Astrocyte (in vitro differentiated cells and primary cell): ENCODE data around the gene SH3BGRL2. TPM values are rescaled to one million over a fixed set of nuclear protein-coding genes. Genes with fewer than 3 reads are reported as not detected.

Source experiments
- DNase-seq: peaks from one replicate; pipeline ENCODE4 v3.0.0-alpha.2; 2010; ENCODE audit warnings: low read depth
- FAIRE-seq: peaks from 2 replicates; lab custom pipeline; 2011; peaks lifted over from hg19 to GRCh38; lab: Jason Lieb, UNC
- H2AFZ ChIP-seq: 2 replicates; pipeline ENCODE4 v1.6.0; 2012; ENCODE audit warnings: low read depth, low read length, inconsistent platforms
- H3K27ac ChIP-seq: 2 replicates; pipeline ENCODE4 v1.5.1; 2011; ENCODE audit warnings: low read depth, low read length, inconsistent platforms
- H3K27me3 ChIP-seq: 2 replicates; pipeline ENCODE4 v1.6.0; 2011; ENCODE audit warnings: low read length, inconsistent platforms; ENCODE audit not compliant: insufficient read depth
- H3K36me3 ChIP-seq: 2 replicates; pipeline ENCODE4 v1.5.1; 2011; ENCODE audit warnings: low read length, inconsistent platforms; ENCODE audit not compliant: insufficient read depth
- H3K4me1 ChIP-seq: 2 replicates; pipeline ENCODE4 v1.5.1; 2011; ENCODE audit warnings: low read length, inconsistent platforms; ENCODE audit not compliant: insufficient read depth
- H3K4me2 ChIP-seq: 2 replicates; pipeline ENCODE4 v1.6.0; 2012; ENCODE audit warnings: low read length, inconsistent platforms
- H3K4me3 ChIP-seq: 2 replicates; pipeline ENCODE4 v1.5.1; 2011; ENCODE audit warnings: low read depth, mild to moderate bottlenecking, low read length, inconsistent platforms; ENCODE audit not compliant: insufficient read depth
- H3K79me2 ChIP-seq: 2 replicates; pipeline ENCODE4 v1.6.0; 2012; ENCODE audit warnings: mild to moderate bottlenecking, low read length, inconsistent platforms; ENCODE audit not compliant: insufficient read depth
- H3K9ac ChIP-seq: 2 replicates; pipeline ENCODE4 v1.6.0; 2012; ENCODE audit warnings: mild to moderate bottlenecking, low read length, inconsistent platforms
- H3K9me3 ChIP-seq: 2 replicates; pipeline ENCODE4 v1.5.1; 2012; ENCODE audit warnings: low read depth, mild to moderate bottlenecking, low read length, inconsistent platforms; ENCODE audit not compliant: insufficient read depth
- H4K20me1 ChIP-seq: 2 replicates; pipeline ENCODE4 v1.6.0; 2012; ENCODE audit warnings: low read length, inconsistent platforms; ENCODE audit not compliant: insufficient read depth
- H3K27ac Mint-ChIP-seq: one replicate; pipeline ENCODE4 v1.8.0; 2021; ENCODE audit warnings: mild to moderate bottlenecking, mixed read lengths; ENCODE audit not compliant: unreplicated experiment
- H3K27me3 Mint-ChIP-seq: one replicate; pipeline ENCODE4 v1.8.0; 2021; ENCODE audit warnings: low read depth, mixed read lengths; ENCODE audit not compliant: unreplicated experiment
- H3K36me3 Mint-ChIP-seq: one replicate; pipeline ENCODE4 v1.8.0; 2021; ENCODE audit warnings: low read depth, mixed read lengths; ENCODE audit not compliant: unreplicated experiment
- H3K4me1 Mint-ChIP-seq: one replicate; pipeline ENCODE4 v1.8.0; 2021; ENCODE audit warnings: low read depth, mixed read lengths; ENCODE audit not compliant: unreplicated experiment
- H3K4me3 Mint-ChIP-seq: one replicate; pipeline ENCODE4 v1.8.0; 2021; ENCODE audit warnings: mild to moderate bottlenecking, moderate library complexity, mixed read lengths; ENCODE audit not compliant: unreplicated experiment
- H3K9me3 Mint-ChIP-seq: one replicate; pipeline ENCODE4 v1.8.0; 2021; ENCODE audit warnings: mild to moderate bottlenecking, mixed read lengths; ENCODE audit not compliant: unreplicated experiment
- EZH2 ChIP-seq: IDR thresholded peaks from 2 replicates; pipeline ENCODE4 v1.6.1; 2012; ENCODE audit warnings: mild to moderate bottlenecking, low read length, inconsistent platforms; ENCODE audit not compliant: insufficient read depth
- total RNA-seq: library from RNA; stranded (reverse); gene quantifications from 2 replicates; pipeline ENCODE4 v1.2.1, GENCODE V29; 2021
- TF ChIP-seq, protein P1 (sequence below): IDR thresholded peaks from 2 replicates; pipeline ENCODE4 v1.5.1; 2011; ENCODE audit warnings: low read depth, mild to moderate bottlenecking, inconsistent platforms, low read length, moderate library complexity; ENCODE audit not compliant: insufficient read depth

Gene SH3BGRL2
- total RNA-seq, 1 donor from 2014 or later = 15.9 TPM

DNA sequence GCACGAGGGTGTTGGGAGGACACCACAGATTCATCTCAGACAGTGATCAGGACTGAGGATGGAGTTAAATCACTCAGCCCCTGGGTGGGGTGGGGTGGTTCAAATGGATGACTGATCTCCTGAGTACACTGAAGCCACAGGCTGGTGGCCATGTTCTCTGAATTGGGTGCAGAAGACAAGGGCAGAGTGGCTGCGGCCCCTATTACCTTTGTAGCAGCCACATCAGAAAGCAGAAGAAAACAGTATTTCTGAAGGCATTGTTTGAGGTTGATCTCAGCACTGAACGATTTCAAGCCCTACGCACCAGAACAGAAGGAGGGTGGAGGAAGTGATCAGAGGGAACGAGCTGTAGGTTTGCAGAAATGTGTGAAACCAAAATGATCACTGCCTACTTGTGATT, 71.6 kb downstream of the SH3BGRL2 start:
- Histone ChIP-seq H2AFZ (no peak overlapping the region), H3K27me3 (no peaks in the 10 kb centered on the region), H3K9me3 (no peaks in the 10 kb centered on the region), H3K36me3 (no peaks in the 10 kb centered on the region), H3K4me3 (no peak overlapping the region), H3K4me2 (no peak overlapping the region), H3K27ac (no peak overlapping the region), H3K9ac (no peak overlapping the region), H3K4me1 (no peaks in the 10 kb centered on the region), H4K20me1 (no peaks in the 10 kb centered on the region), H3K79me2 (no peaks in the 10 kb centered on the region)
- Mint-ChIP-seq H3K27ac (no peak overlapping the region), H3K27me3 (no peaks in the 10 kb centered on the region), H3K9me3 (no peaks in the 10 kb centered on the region), H3K4me3 (no peak overlapping the region), H3K4me1 (no peaks in the 10 kb centered on the region), H3K36me3 (no peaks in the 10 kb centered on the region)
- DNase-seq = no peak
- FAIRE-seq = no peak
- TF ChIP-seq, protein P1, sequence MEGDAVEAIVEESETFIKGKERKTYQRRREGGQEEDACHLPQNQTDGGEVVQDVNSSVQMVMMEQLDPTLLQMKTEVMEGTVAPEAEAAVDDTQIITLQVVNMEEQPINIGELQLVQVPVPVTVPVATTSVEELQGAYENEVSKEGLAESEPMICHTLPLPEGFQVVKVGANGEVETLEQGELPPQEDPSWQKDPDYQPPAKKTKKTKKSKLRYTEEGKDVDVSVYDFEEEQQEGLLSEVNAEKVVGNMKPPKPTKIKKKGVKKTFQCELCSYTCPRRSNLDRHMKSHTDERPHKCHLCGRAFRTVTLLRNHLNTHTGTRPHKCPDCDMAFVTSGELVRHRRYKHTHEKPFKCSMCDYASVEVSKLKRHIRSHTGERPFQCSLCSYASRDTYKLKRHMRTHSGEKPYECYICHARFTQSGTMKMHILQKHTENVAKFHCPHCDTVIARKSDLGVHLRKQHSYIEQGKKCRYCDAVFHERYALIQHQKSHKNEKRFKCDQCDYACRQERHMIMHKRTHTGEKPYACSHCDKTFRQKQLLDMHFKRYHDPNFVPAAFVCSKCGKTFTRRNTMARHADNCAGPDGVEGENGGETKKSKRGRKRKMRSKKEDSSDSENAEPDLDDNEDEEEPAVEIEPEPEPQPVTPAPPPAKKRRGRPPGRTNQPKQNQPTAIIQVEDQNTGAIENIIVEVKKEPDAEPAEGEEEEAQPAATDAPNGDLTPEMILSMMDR = no peak
- no peak for TF ChIP-seq EZH2

DNA sequence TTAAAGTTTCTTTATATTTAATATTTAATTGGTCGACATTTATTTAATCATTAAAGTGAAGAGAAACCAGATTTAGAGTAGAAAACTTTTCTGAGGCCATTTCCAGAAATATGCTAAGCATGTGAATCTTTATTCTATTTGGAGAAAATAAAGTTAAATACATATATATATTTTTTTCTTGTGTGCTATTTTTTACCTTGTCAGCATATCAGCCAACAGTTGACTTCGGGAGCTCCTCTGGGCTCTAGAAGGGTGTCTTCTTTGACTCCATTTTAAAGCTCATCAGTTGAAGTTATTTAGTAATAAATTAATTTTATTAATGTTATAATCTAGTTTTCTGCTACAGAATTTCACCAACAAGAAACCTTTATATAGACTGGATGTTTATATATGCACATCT, 73.1 kb downstream of the SH3BGRL2 start:
- H3K4me3 Mint-ChIP-seq = no peak overlapping the region
- no peak overlapping the region for H3K9ac ChIP-seq
- no peaks in the 10 kb centered on the region for H3K27me3 Mint-ChIP-seq
- no peak overlapping the region for H3K4me3 ChIP-seq
- no peaks in the 10 kb centered on the region for H3K9me3 ChIP-seq
- no peak overlapping the region for H3K27ac Mint-ChIP-seq
- no peak for TF ChIP-seq EZH2
- TF ChIP-seq, protein P1 = no peak
- no peaks in the 10 kb centered on the region for H3K79me2 ChIP-seq
- H2AFZ ChIP-seq = no peak overlapping the region
- no peak overlapping the region for H3K4me2 ChIP-seq
- H3K4me1 Mint-ChIP-seq = no peaks in the 10 kb centered on the region
- FAIRE-seq (no peak), DNase-seq (no peak)
- H3K27ac ChIP-seq = no peak overlapping the region
- no peaks in the 10 kb centered on the region for H4K20me1 ChIP-seq
- no peaks in the 10 kb centered on the region for H3K36me3 Mint-ChIP-seq
- no peaks in the 10 kb centered on the region for H3K4me1 ChIP-seq
- H3K36me3 ChIP-seq = no peaks in the 10 kb centered on the region
- H3K27me3 ChIP-seq = no peaks in the 10 kb centered on the region
- H3K9me3 Mint-ChIP-seq = no peaks in the 10 kb centered on the region

DNA sequence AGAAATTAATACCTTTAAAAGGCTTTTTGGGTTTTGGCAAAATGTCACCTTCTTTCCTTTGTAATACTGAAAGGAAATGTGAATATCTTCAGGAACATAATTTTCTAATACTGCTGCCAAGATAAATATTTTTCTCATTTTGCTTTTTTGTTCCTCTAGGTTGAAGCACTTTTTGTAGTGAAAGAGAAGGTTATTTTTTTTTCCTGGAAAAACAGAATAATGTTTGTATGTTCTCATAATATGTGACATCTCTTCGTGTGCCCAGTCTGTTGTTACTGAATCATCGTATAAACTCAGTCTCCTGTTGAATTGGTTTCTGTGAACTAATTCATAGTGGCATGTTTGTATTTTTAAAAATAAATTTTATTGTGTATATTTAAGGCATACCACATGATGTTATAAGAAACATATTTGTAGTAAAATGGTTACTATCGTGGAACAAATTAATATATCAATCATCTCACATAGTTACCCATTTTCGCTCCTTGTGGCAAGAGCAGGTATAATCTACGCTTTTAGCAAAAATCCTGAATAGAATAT, 74.4 kb downstream of the SH3BGRL2 start:
- Mint-ChIP-seq H3K4me1 (no peaks in the 10 kb centered on the region), H3K4me3 (no peak overlapping the region), H3K27me3 (no peaks in the 10 kb centered on the region), H3K9me3 (no peaks in the 10 kb centered on the region), H3K27ac (no peak overlapping the region), H3K36me3 (no peaks in the 10 kb centered on the region)
- H3K4me1 ChIP-seq = no peaks in the 10 kb centered on the region
- FAIRE-seq = no peak
- H3K79me2 ChIP-seq = no peaks in the 10 kb centered on the region
- H2AFZ ChIP-seq = no peak overlapping the region
- H3K27me3 ChIP-seq = no peaks in the 10 kb centered on the region
- no peaks in the 10 kb centered on the region for H4K20me1 ChIP-seq
- H3K9ac ChIP-seq = no peak overlapping the region
- TF ChIP-seq, protein P1 = no peak
- TF ChIP-seq EZH2 = no peak
- H3K27ac ChIP-seq = no peak overlapping the region
- no peak for DNase-seq
- no peaks in the 10 kb centered on the region for H3K36me3 ChIP-seq
- no peak overlapping the region for H3K4me3 ChIP-seq
- H3K9me3 ChIP-seq = no peaks in the 10 kb centered on the region
- H3K4me2 ChIP-seq = no peak overlapping the region
